Activated CD8-positive, alpha-beta memory T cell treated with anti-CD3 and anti-CD28 coated beads for 36 hours (primary cell): ENCODE data around the gene DAPK1. TPM values are rescaled to one million over a fixed set of nuclear protein-coding genes. Genes with fewer than 3 reads are reported as not detected.

ENCODE experiments used
- CTCF ChIA-PET: fragments of 350-600 bp; sonication (Branson Sonifier 250); formaldehyde crosslinking; loops from one replicate; lab custom pipeline; 2021; ENCODE audit warnings: antibody characterized with exemption; lab: Charles Lee
- POLR2A ChIA-PET: fragments of 350-600 bp; sonication (Branson Sonifier 250); formaldehyde crosslinking; loops from one replicate; lab custom pipeline; 2021; ENCODE audit warnings: antibody characterized with exemption; lab: Charles Lee
- total RNA-seq, 2 experiments: library from RNA; stranded (reverse); gene quantifications; one replicate each; pipeline ENCODE4 v1.2.3, GENCODE V29; 2021

DAPK1 gene
- total RNA-seq, 2 experiments from 2014 or later, result 3.2 to 3.6 TPM

- POLR2A ChIA-PET, result no interaction called here
- CTCF ChIA-PET, result interaction anchor here (1.1 kb wide), 1 partner anchor 46 kb away, joined by 3 read pairs; no protein-coding TSS in a partner anchor
Measured at GRCh38 chr9:87581513-87581912, 83.8 kb downstream of the DAPK1 start.

- POLR2A ChIA-PET, result no interaction called here
Measured at GRCh38 chr9:87581949-87582637, 84.4 kb downstream of the DAPK1 start.

GRCh38 chr9:87584326-87584725 lies 86.7 kb downstream of the DAPK1 start:
- ChIA-PET CTCF (no interaction called here), POLR2A (no interaction called here)

More at GRCh38 chr9:87581949-87582637, 84.4 kb downstream of the DAPK1 start:
- CTCF ChIA-PET, result interaction anchor here (1.1 kb wide), 1 partner anchor 46 kb away, joined by 3 read pairs; no protein-coding TSS in a partner anchor

- POLR2A ChIA-PET, result no interaction called here
- CTCF ChIA-PET, result no interaction called here
Measured at GRCh38 chr9:87585123-87585855, 87.6 kb downstream of the DAPK1 start.

GRCh38 chr9:87586731-87587355 lies 89.2 kb downstream of the DAPK1 start:
- ChIA-PET CTCF (no interaction called here), POLR2A (no interaction called here)

- CTCF ChIA-PET, result no interaction called here
- POLR2A ChIA-PET, result no interaction called here
Measured at GRCh38 chr9:87587356-87587745, 89.7 kb downstream of the DAPK1 start.

- CTCF ChIA-PET, result no interaction called here
Measured at GRCh38 chr9:87587864-87588263, 90.2 kb downstream of the DAPK1 start.

GRCh38 chr9:87588339-87588738 lies 90.7 kb downstream of the DAPK1 start:
- CTCF ChIA-PET, result no interaction called here

More at GRCh38 chr9:87587864-87588263, 90.2 kb downstream of the DAPK1 start:
- POLR2A ChIA-PET, result no interaction called here

GRCh38 chr9:87590996-87591395 lies 93.3 kb downstream of the DAPK1 start:
- ChIA-PET CTCF (no interaction called here), POLR2A (no interaction called here)

More at GRCh38 chr9:87588339-87588738, 90.7 kb downstream of the DAPK1 start:
- POLR2A ChIA-PET, result no interaction called here

- POLR2A ChIA-PET, result no interaction called here
- CTCF ChIA-PET, result no interaction called here
Measured at GRCh38 chr9:87592554-87593358, 95.1 kb downstream of the DAPK1 start.

- POLR2A ChIA-PET, result no interaction called here
- CTCF ChIA-PET, result no interaction called here
Measured at GRCh38 chr9:87593359-87593980, 95.8 kb downstream of the DAPK1 start.

GRCh38 chr9:87594194-87594593 lies 96.5 kb downstream of the DAPK1 start:
- CTCF ChIA-PET, result no interaction called here
- POLR2A ChIA-PET, result no interaction called here

GRCh38 chr9:87594662-87595061 lies 97.0 kb downstream of the DAPK1 start:
- POLR2A ChIA-PET, result no interaction called here

GRCh38 chr9:87595610-87596009 lies 97.9 kb downstream of the DAPK1 start:
- ChIA-PET CTCF (no interaction called here), POLR2A (no interaction called here)

More at GRCh38 chr9:87594662-87595061, 97.0 kb downstream of the DAPK1 start:
- CTCF ChIA-PET, result no interaction called here

GRCh38 chr9:87596862-87597261 lies 99.2 kb downstream of the DAPK1 start:
- POLR2A ChIA-PET, result no interaction called here
- CTCF ChIA-PET, result no interaction called here

GRCh38 chr9:87597710-87598443 lies 100.2 kb downstream of the DAPK1 start:
- CTCF ChIA-PET, result interaction anchor here (0.7 kb wide), 1 partner anchor 228 kb away, joined by 3 read pairs; no protein-coding TSS in a partner anchor

GRCh38 chr9:87599901-87600610 lies 102.4 kb downstream of the DAPK1 start:
- CTCF ChIA-PET, result no interaction called here
- POLR2A ChIA-PET, result no interaction called here

More at GRCh38 chr9:87597710-87598443, 100.2 kb downstream of the DAPK1 start:
- POLR2A ChIA-PET, result no interaction called here

- CTCF ChIA-PET, result no interaction called here
- POLR2A ChIA-PET, result no interaction called here
Measured at GRCh38 chr9:87601176-87601575, 103.5 kb downstream of the DAPK1 start.
